IMR-90 (cell line): ENCODE data around the gene SRCAP.

Experiments used
- BHLHE40 ChIP-seq: fragments of 150-350 bp; IDR thresholded peaks from 2 replicates; pipeline ENCODE4 v1.6.1; 2016; ENCODE audit warnings: mild to moderate bottlenecking, low read depth, low read length
- CEBPB ChIP-seq: IDR thresholded peaks from 2 replicates; pipeline ENCODE4 v1.6.1; 2012; ENCODE audit warnings: low read depth, low read length, improper control_type of control experiment
- CHD1 ChIP-seq: IDR thresholded peaks from 2 replicates; pipeline ENCODE4 v1.6.1; 2012; ENCODE audit warnings: low read depth, low read length, improper control_type of control experiment
- MXI1 ChIP-seq: IDR thresholded peaks from 2 replicates; pipeline ENCODE4 v1.6.1; 2012; ENCODE audit warnings: low read depth, mild to moderate bottlenecking, low read length, moderate library complexity, borderline replicate concordance
- POLR2A ChIP-seq: IDR thresholded peaks from 2 replicates; pipeline ENCODE4 v1.6.1; 2012; ENCODE audit warnings: mild to moderate bottlenecking, low read depth, low read length
- TF ChIP-seq, protein P1 (sequence below): conservative IDR thresholded peaks from 2 replicates; pipeline ENCODE4 v1.5.1; 2012; ENCODE audit warnings: mild to moderate bottlenecking, low read depth, low read length, improper control_type of control experiment

DNA sequence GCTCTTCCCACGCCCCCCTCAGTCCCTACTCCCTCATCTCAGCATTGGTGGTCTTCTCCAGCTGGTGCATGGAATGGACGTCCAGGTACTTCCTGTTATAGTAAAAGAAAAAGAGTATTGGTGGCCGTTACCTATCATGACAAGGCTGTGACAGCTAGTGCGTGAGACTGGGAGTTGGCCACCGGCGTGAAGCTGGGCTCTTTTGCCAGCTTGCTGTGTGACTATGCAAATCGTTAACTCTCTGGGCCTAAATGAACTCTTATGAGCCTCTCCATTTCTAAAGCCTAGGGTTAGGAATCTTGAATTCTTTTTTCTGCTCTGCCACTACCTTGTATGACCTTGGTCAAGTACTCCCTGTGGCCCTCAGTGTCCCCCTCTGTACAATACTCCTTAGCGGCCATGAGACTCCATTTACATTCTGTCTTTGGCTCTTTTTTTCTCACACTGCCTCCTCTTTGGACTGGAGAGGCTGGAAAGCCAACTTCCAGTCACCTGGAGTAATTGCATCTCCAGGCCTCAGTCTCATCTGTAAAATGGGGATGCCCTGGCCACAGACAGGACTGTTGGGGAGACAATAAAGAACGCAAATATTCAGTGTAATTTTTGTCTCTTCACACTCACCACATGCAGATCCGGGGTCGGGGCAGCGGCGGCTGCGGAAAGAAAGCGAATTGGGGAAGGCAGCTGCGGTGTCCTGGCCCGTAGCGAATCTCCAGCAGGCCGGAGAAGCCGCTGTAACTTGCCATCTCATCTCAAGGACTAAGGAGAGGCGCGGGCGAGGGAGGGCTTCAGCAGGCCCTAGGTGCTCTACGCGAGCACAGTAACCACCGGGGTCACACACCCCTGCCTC, 61.8 kb downstream of the SRCAP start:
- no peak; the same call in 1 of the 2 replicates for TF ChIP-seq POLR2A
- TF ChIP-seq CEBPB, result no peak
- TF ChIP-seq CHD1, result no peak
- TF ChIP-seq, protein P1, sequence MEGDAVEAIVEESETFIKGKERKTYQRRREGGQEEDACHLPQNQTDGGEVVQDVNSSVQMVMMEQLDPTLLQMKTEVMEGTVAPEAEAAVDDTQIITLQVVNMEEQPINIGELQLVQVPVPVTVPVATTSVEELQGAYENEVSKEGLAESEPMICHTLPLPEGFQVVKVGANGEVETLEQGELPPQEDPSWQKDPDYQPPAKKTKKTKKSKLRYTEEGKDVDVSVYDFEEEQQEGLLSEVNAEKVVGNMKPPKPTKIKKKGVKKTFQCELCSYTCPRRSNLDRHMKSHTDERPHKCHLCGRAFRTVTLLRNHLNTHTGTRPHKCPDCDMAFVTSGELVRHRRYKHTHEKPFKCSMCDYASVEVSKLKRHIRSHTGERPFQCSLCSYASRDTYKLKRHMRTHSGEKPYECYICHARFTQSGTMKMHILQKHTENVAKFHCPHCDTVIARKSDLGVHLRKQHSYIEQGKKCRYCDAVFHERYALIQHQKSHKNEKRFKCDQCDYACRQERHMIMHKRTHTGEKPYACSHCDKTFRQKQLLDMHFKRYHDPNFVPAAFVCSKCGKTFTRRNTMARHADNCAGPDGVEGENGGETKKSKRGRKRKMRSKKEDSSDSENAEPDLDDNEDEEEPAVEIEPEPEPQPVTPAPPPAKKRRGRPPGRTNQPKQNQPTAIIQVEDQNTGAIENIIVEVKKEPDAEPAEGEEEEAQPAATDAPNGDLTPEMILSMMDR, result no peak
- no peak for TF ChIP-seq MXI1
- TF ChIP-seq BHLHE40, result no peak
